Measurements from ENCODE around the gene GIGYF2. TPM values are rescaled to one million over a fixed set of nuclear protein-coding genes. Genes with fewer than 3 reads are reported as not detected.
A peak's percentile ranks its signal among the peaks of the same experiment; 100 is the strongest.

GIGYF2 gene
- total and polyA plus RNA-seq, 8 donors = 7.1 to 158 (median 75.0) TPM

DNA sequence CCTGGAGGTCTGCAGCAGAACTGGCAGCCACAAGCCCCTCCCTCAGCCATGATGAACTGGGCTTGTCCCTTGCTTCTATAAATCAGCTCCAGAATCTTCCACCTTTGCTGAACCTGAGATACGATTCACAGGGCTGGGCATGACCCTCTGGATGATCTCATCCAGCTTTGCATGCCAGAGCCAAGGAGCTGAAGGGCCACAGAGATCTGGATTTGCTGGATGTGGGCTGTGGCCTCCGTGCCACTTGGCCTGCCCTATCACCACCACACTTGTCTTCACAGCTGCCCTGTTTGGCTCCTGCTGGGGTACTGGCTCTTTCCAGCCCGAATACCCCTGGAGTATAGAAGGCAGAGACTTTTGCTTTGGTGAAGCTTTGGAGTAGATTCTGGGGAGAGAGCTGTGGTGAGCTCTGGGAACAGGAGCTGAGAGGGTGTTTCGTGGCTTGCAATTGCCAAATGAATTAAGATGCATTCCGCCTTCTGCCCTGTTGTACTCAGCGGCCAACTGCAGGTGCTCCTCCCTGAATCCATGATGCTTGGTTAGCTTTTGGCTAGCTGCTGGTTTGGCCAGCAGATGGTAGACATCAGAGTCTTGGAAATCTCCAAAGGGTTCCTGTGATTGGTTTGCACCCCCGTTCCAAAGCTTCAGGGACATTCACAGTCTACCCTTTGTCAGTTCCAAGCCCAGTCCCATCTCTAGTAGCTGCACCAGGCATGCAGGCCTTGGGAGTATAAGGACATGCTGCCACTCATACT is 30.9 kb upstream of the GIGYF2 start:
- Histone ChIP-seq H3K36me3 (no peaks in the 10 kb centered on the region), H3K27me3 (no peaks in the 10 kb centered on the region), H3K4me3 (no peak overlapping the region), H3K27ac (no peak overlapping the region), H3K4me1 (peaks cover 5 to 18% (median 7%) of the 10 kb centered on the region in 4 donors), H3K9me3 (no peaks in the 10 kb centered on the region)
- no peak for TF ChIP-seq EP300 (IDR thresholded peaks at IDR 0.05)
- no peak for TF ChIP-seq POLR2AphosphoS5 (IDR thresholded peaks at IDR 0.05)
- TF ChIP-seq, protein P1, sequence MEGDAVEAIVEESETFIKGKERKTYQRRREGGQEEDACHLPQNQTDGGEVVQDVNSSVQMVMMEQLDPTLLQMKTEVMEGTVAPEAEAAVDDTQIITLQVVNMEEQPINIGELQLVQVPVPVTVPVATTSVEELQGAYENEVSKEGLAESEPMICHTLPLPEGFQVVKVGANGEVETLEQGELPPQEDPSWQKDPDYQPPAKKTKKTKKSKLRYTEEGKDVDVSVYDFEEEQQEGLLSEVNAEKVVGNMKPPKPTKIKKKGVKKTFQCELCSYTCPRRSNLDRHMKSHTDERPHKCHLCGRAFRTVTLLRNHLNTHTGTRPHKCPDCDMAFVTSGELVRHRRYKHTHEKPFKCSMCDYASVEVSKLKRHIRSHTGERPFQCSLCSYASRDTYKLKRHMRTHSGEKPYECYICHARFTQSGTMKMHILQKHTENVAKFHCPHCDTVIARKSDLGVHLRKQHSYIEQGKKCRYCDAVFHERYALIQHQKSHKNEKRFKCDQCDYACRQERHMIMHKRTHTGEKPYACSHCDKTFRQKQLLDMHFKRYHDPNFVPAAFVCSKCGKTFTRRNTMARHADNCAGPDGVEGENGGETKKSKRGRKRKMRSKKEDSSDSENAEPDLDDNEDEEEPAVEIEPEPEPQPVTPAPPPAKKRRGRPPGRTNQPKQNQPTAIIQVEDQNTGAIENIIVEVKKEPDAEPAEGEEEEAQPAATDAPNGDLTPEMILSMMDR (IDR thresholded peaks at IDR 0.05) = no peak
- no peak for TF ChIP-seq POLR2A (IDR thresholded peaks at IDR 0.05)
- intact Hi-C loops (cut with DNase I; ENCODE audit: low total_unique reads) = no loop called here
- 76 to 90% (median 81%) methylated on average over 7 of the region's 7 CpGs for WGBS, 5 donors
- DNase-seq = no peak

DNA sequence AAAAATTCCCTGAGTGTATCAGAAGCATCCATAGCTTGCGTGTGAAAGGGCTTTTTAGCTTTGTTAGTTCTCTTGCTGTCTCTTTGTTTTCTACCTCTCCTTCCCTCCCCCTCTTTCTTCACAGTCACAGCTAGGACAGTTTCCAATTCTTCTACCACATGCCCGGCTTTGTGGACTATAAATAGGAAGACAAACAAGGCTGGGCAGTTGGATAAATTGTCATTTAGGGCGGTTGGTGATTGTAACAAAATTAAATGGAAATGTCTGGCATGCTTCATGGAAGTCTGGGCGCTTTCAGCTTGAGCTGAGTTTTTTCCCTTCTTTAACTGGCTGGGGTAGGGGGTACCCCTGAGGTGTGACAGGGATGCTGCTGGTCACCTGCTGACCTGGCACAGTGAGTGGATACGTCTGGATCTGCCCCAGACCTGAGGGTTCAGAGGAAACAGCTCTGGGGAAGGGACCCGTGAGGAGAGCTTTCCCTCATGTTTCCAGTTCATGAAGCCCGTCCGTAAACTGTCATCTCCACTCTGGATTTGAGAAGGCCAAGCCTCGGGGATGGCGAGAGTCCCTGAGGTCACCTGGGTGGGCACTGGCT is 29.0 kb upstream of the GIGYF2 start:
- H3K36me3 ChIP-seq = peaks cover 0 to 10% (median 9%) of the 10 kb centered on the region in 4 donors
- no peak overlapping the region for H3K4me3 ChIP-seq
- H3K9me3 ChIP-seq = no peaks in the 10 kb centered on the region
- TF ChIP-seq, protein P1 (IDR thresholded peaks at IDR 0.05) = no peak
- no peak for TF ChIP-seq POLR2A (IDR thresholded peaks at IDR 0.05)
- no peak for TF ChIP-seq EP300 (IDR thresholded peaks at IDR 0.05)
- no peak for TF ChIP-seq POLR2AphosphoS5 (IDR thresholded peaks at IDR 0.05)
- intact Hi-C loops (cut with DNase I; ENCODE audit: low total_unique reads) = no loop called here
- WGBS, 5 donors = 56 to 69% (median 61%) methylated on average over 10 of the region's 10 CpGs
- H3K4me1 ChIP-seq = peaks cover 5 to 18% (median 7%) of the 10 kb centered on the region in 4 donors
- peak overlapping the region in 1 of 5 donors; percentile 55 for H3K27ac ChIP-seq
- DNase-seq = peak in 1 of 2 donors; percentile 20
- H3K27me3 ChIP-seq = no peaks in the 10 kb centered on the region

DNA sequence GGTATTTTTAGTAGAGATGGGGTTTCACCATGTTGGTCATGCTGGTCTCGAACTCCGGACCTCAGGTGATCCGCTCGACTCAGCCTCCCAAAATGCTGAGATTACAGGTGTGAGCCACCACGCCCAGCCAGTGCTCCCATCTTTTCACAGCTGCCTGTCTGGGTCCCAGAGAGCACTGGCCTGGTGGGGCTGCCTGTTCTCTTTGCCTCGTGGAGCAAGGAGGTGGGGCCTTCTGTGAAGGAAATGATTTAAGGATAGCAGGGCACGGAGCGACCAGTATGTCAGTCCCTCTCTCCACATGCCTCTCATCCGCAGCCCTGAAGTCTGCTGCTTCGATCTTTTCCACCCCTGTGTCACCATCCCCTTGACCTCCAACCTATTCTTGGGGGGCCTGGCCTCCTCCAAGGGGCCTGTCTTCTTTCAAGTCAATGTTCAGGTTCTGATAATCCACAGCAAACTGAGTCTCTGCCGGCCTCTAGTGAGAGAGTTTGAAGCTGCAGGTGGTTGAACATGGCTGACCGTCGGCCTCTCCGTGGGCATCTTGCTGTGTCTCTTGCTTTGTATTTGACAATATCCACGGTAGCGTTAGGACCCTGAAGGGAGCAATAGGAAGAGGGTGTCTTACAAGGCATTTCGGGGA is 28.2 kb upstream of the GIGYF2 start:
- Histone ChIP-seq H3K36me3 (peaks cover 0 to 15% (median 11%) of the 10 kb centered on the region in 4 donors), H3K4me1 (peaks cover 5 to 18% (median 7%) of the 10 kb centered on the region in 4 donors), H3K9me3 (no peaks in the 10 kb centered on the region), H3K27ac (peak overlapping the region in 1 of 5 donors; percentile 55), H3K27me3 (no peaks in the 10 kb centered on the region), H3K4me3 (no peak overlapping the region)
- 58 to 64% (median 62%) methylated on average over 17 of the region's 17 CpGs for WGBS, 5 donors
- TF ChIP-seq POLR2AphosphoS5 (IDR thresholded peaks at IDR 0.05) (no peak), POLR2A (IDR thresholded peaks at IDR 0.05) (no peak), EP300 (IDR thresholded peaks at IDR 0.05) (no peak)
- TF ChIP-seq, protein P1 (IDR thresholded peaks at IDR 0.05) = peak in 5 of 7 experiments; percentile 21 to 40 (median 25)
- peak; percentile 28 to 49 for DNase-seq
- intact Hi-C loops (cut with DNase I; ENCODE audit: low total_unique reads) = no loop called here

DNA sequence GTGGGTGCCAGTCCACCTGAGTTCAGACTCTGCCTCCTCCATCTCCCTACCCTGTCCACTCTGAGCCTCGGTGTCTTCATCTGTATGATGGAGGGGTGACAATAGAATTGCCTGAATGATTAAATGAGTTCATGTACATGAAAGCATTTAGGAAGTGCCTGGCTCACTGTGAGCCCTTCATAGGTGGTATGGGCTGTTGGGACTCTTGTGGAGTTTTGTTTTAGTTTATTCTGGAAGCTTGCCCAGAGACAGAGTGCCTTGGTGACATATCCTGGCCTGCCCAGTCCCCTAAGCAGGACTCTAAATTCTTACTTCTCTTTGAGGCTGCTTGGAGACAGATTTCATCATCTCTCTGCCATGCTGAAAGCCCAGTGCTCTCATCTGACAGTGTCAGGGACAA is 24.5 kb upstream of the GIGYF2 start:
- Histone ChIP-seq H3K27ac (no peak overlapping the region), H3K4me3 (no peak overlapping the region), H3K27me3 (no peaks in the 10 kb centered on the region), H3K9me3 (no peaks in the 10 kb centered on the region), H3K36me3 (peaks cover 0 to 30% (median 11%) of the 10 kb centered on the region in 4 donors), H3K4me1 (peaks cover 5 to 18% (median 7%) of the 10 kb centered on the region in 4 donors)
- 47 to 85% (median 68%) methylated on average over 1 of the region's 1 CpG for WGBS, 5 donors
- no peak for TF ChIP-seq POLR2AphosphoS5 (IDR thresholded peaks at IDR 0.05)
- TF ChIP-seq, protein P1 (IDR thresholded peaks at IDR 0.05) = no peak
- TF ChIP-seq EP300 (IDR thresholded peaks at IDR 0.05) = no peak
- TF ChIP-seq POLR2A (IDR thresholded peaks at IDR 0.05) = no peak
- intact Hi-C loops (cut with DNase I; ENCODE audit: low total_unique reads) = no loop called here
- no peak for DNase-seq
